B cell (primary cell): Measurements from ENCODE around the gene MLH3. TPM values are rescaled to one million over a fixed set of nuclear protein-coding genes. Genes with fewer than 3 reads are reported as not detected.

Source experiments
- ATAC-seq: fragments of 200-7000 bp; cut with Tn5 transposase; one replicate; pipeline ENCODE4 v1.10.0; 2021; ENCODE audit warnings: low read depth, mild to moderate bottlenecking, moderate number of reproducible peaks, moderate library complexity
- CTCF ChIA-PET: fragments of 350-600 bp; sonication (Branson Sonifier 250); formaldehyde crosslinking; loops from one replicate; lab custom pipeline; 2021; ENCODE audit warnings: antibody characterized with exemption, inconsistent platforms; lab: Charles Lee
- POLR2A ChIA-PET: fragments of 350-600 bp; sonication (Branson Sonifier 250); formaldehyde crosslinking; loops from one replicate; lab custom pipeline; 2021; ENCODE audit warnings: antibody characterized with exemption; lab: Charles Lee
- DNase-seq: peaks from one replicate; pipeline ENCODE4 v3.0.0; 2013
- H2AFZ ChIP-seq: 2 replicates; pipeline ENCODE4 v1.6.1; 2012; ENCODE audit warnings: mild to moderate bottlenecking, low read depth, low read length; ENCODE audit not compliant: insufficient read depth, poor library complexity, severe bottlenecking
- H3K27ac ChIP-seq, 2 donors: 1 replicate in 1 of 2; 2 replicates in 1 of 2; pipeline ENCODE4 v1.5.1; 2012 to 2013; ENCODE audit warnings: low read length in 2 of 2, mild to moderate bottlenecking in 2 of 2, moderate library complexity in 1 of 2
- H3K27me3 ChIP-seq, 4 experiments: fragments of 200-600 bp in 1 of 4; sonication (generic) in 1 of 4; replicated peaks in 1 of 4; 1 replicate in 2 of 4; 2 replicates in 2 of 4; pipeline versions ENCODE4 v1.6.1 to v1.7.0; 2013 to 2016; ENCODE audit warnings: low read length in 3 of 4, mild to moderate bottlenecking in 2 of 4, mixed read lengths in 1 of 4, moderate library complexity in 1 of 4; ENCODE audit not compliant: insufficient read depth in 4 of 4, control insufficient read depth in 3 of 4; ENCODE audit errors: control extremely low read depth in 1 of 4
- H3K36me3 ChIP-seq, 2 experiments: replicated peaks in 1 of 2; 1 replicate in 1 of 2; 2 replicates in 1 of 2; pipeline versions ENCODE4 v1.6.1 to v1.7.1; 2013; ENCODE audit warnings: low read length in 1 of 2; ENCODE audit not compliant: insufficient read depth in 2 of 2, control insufficient read depth in 1 of 2; ENCODE audit errors: control extremely low read depth in 1 of 2, extremely low read depth in 1 of 2
- H3K4me1 ChIP-seq, 2 donors: fragments of 200-600 bp in 1 of 2; sonication (generic) in 1 of 2; 1 replicate in 1 of 2; 2 replicates in 1 of 2; pipeline versions ENCODE4 v1.5.1 to v1.6.1; 2013 to 2017; ENCODE audit warnings: low read length in 2 of 2; ENCODE audit not compliant: control insufficient read depth in 2 of 2, insufficient read depth in 2 of 2
- H3K4me2 ChIP-seq: replicated peaks from 2 replicates; pipeline ENCODE3; 2012; ENCODE audit warnings: mild to moderate bottlenecking, low read depth, low read length; ENCODE audit not compliant: poor library complexity, severe bottlenecking
- H3K4me3 ChIP-seq, 5 experiments: fragments of 200-600 bp in 1 of 5; sonication (generic) in 1 of 5; 1 replicate in 3 of 5; 2 replicates in 2 of 5; pipeline versions ENCODE4 v1.5.1 to v1.7.0; 2011 to 2016; ENCODE audit warnings: low read length in 4 of 5, mild to moderate bottlenecking in 4 of 5, low read depth in 2 of 5, control low read depth in 1 of 5, moderate library complexity in 1 of 5; ENCODE audit not compliant: insufficient read depth in 1 of 5; ENCODE audit errors: control extremely low read depth in 1 of 5, extremely low read depth in 1 of 5
- H3K79me2 ChIP-seq: fragments of 200-600 bp; sonication (generic); one replicate; pipeline ENCODE4 v1.6.0; 2016; ENCODE audit warnings: low read length; ENCODE audit not compliant: control insufficient read depth, insufficient read depth
- H3K9ac ChIP-seq: fragments of 200-600 bp; sonication (generic); 2 replicates; pipeline ENCODE4 v1.6.1; 2017; ENCODE audit warnings: mild to moderate bottlenecking, low read length, moderate library complexity
- H3K9me3 ChIP-seq, 3 donors: one replicate each; pipeline versions ENCODE4 v1.6.1 to v1.7.1; 2013; ENCODE audit warnings: low read length in 2 of 3; ENCODE audit not compliant: control insufficient read depth in 2 of 3, insufficient read depth in 1 of 3; ENCODE audit errors: control extremely low read depth in 1 of 3
- H4K20me1 ChIP-seq: 2 replicates; pipeline ENCODE4 v1.6.0; 2012; ENCODE audit warnings: mild to moderate bottlenecking, low read length; ENCODE audit not compliant: insufficient read depth, control insufficient read depth, poor library complexity, severe bottlenecking
- H3K27ac Mint-ChIP-seq: one replicate; pipeline ENCODE4 v1.8.0; 2021; ENCODE audit warnings: mixed read lengths
- H3K27me3 Mint-ChIP-seq: one replicate; pipeline ENCODE4 v1.8.0; 2021; ENCODE audit warnings: mixed read lengths
- H3K4me1 Mint-ChIP-seq: one replicate; pipeline ENCODE4 v1.8.0; 2021; ENCODE audit warnings: mixed read lengths
- H3K4me3 Mint-ChIP-seq: one replicate; pipeline ENCODE4 v1.8.0; 2021; ENCODE audit warnings: mixed read lengths
- H3K9me3 Mint-ChIP-seq: one replicate; pipeline ENCODE4 v1.8.0; 2022; ENCODE audit warnings: mixed read lengths; ENCODE audit not compliant: insufficient read depth
- CTCF ChIP-seq: fragments of 200-600 bp; IDR thresholded peaks from one replicate; pipeline ENCODE4 v1.8.0; 2022; ENCODE audit warnings: antibody characterized with exemption, mild to moderate bottlenecking
- EZH2 ChIP-seq: IDR thresholded peaks from 2 replicates; pipeline ENCODE4 v1.6.1; 2012; ENCODE audit warnings: borderline replicate concordance, low read depth, mild to moderate bottlenecking, moderate library complexity, low read length; ENCODE audit not compliant: insufficient read depth, poor library complexity, severe bottlenecking
- WGBS: methylation state at CpG from one replicate; pipeline ENCODE4 v1.1.5; 2013; ENCODE audit warnings: missing lambda C conversion rate; ENCODE audit not compliant: insufficient coverage; 5-methylcytosine and 5-hydroxymethylcytosine counted together
- intact Hi-C: fragments of 100-400 bp; cut with micrococcal nuclease; formaldehyde crosslinking; loops from one replicate; pipeline ENCODE4 v1.10.0; 2022
- polyA plus RNA-seq: library from polyadenylated mRNA; depleted of rRNA; stranded (reverse); fragments of >200 nt; gene quantifications from 2 replicates; pipeline ENCODE4 v1.2.3, GENCODE V29; 2012
- total RNA-seq, 2 donors: library from RNA; stranded (reverse); fragments of 120-200 nt in 1 of 2; gene quantifications; 1 replicate in 1 of 2; 2 replicates in 1 of 2; pipeline versions ENCODE4 v1.2.3 to v1.2.4, GENCODE V29; 2013 to 2022

Gene MLH3
- total and polyA plus RNA-seq, 2 donors (not counting 1 experiment from before 2014, with no cell fraction given): 6.7 to 19.9 TPM

DNA sequence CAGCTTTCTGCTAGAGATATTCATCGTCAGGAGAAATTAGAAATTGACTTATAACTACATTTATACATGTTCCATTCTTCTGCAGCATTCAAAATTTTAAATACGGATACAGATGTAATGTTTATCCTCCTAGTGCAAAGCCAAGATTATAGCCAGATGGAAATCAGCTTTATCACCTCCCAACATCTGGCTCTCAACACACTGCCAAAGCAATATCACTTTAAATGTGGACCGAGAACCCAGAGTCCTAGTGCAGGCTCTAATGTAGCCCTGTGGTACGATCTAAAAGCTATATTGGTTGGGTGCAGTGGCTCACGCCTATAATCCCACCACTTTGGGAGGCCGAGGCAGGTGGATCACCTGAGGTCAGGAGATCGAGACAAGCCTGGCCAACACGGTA lies 6.5 kb downstream of the MLH3 start:
- Mint-ChIP-seq H3K27ac (no peak overlapping the region), H3K4me3 (no peak overlapping the region), H3K27me3 (no peaks in the 10 kb centered on the region), H3K4me1 (peaks cover 12% of the 10 kb centered on the region), H3K9me3 (no peaks in the 10 kb centered on the region)
- no peak overlapping the region for H3K27ac ChIP-seq
- 73% methylated on average over 6 of the region's 8 CpGs for WGBS
- no peaks in the 10 kb centered on the region for H3K4me1 ChIP-seq
- H3K79me2 ChIP-seq: peaks cover 8% of the 10 kb centered on the region
- H4K20me1 ChIP-seq: no peaks in the 10 kb centered on the region
- no peaks in the 10 kb centered on the region for H3K27me3 ChIP-seq
- H2AFZ ChIP-seq: no peak overlapping the region
- TF ChIP-seq CTCF: no peak
- no peak for TF ChIP-seq EZH2
- ChIA-PET CTCF (no interaction called here), POLR2A (no interaction called here)
- H3K9ac ChIP-seq: no peak overlapping the region
- H3K4me3 ChIP-seq: no peak overlapping the region
- peaks cover 0 to 10% of the 10 kb centered on the region in 2 experiments for H3K36me3 ChIP-seq
- no peak for ATAC-seq
- DNase-seq: no peak
- H3K4me2 ChIP-seq: no peak overlapping the region
- intact Hi-C loops: no loop called here
- H3K9me3 ChIP-seq: no peaks in the 10 kb centered on the region

DNA sequence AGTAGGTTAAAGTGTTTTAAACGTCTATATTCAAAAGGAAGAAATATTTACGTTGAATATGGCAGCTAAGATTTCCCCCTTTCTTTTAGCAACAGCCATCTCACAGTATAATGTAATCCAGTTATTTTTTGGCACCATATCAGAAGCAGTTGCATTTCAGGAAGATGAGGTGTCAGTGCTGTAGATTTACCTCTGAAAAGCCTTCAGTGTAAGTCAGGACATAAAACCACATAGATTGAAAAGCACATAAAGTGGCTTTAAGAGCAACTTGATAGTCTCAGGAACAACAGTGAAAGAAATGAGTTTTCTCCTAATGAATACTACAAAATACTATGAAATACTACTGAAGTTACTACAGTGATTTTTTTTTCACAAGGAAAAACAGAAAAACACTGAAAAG lies 6.9 kb downstream of the MLH3 start:
- ATAC-seq (no peak), DNase-seq (no peak)
- no peak overlapping the region for H3K27ac Mint-ChIP-seq
- peaks cover 8% of the 10 kb centered on the region for H3K79me2 ChIP-seq
- H3K4me1 Mint-ChIP-seq: peaks cover 12% of the 10 kb centered on the region
- H3K4me1 ChIP-seq: no peaks in the 10 kb centered on the region
- TF ChIP-seq EZH2 (no peak), CTCF (no peak)
- H3K9me3 ChIP-seq: no peaks in the 10 kb centered on the region
- H3K27ac ChIP-seq: no peak overlapping the region
- WGBS: no CpG with 5 or more reads among the region's 2 CpGs
- H3K27me3 ChIP-seq: no peaks in the 10 kb centered on the region
- CTCF ChIA-PET: no interaction called here
- H2AFZ ChIP-seq: no peak overlapping the region
- H3K4me3 Mint-ChIP-seq: no peak overlapping the region
- POLR2A ChIA-PET: no interaction called here
- no peaks in the 10 kb centered on the region for H3K9me3 Mint-ChIP-seq
- peaks cover 0 to 10% of the 10 kb centered on the region in 2 experiments for H3K36me3 ChIP-seq
- no peaks in the 10 kb centered on the region for H3K27me3 Mint-ChIP-seq
- no peak overlapping the region for H3K4me3 ChIP-seq
- H3K9ac ChIP-seq: no peak overlapping the region
- no peak overlapping the region for H3K4me2 ChIP-seq
- H4K20me1 ChIP-seq: no peaks in the 10 kb centered on the region
- intact Hi-C loops: no loop called here
